ENCODE results near the gene AP3B1. TPM values are rescaled to one million over a fixed set of nuclear protein-coding genes. Genes with fewer than 3 reads are reported as not detected.

The AP3B1 gene
- total and polyA plus RNA-seq, 2 donors (not counting 1 experiment from before 2014, with no cell fraction given), result 50.5 to 66.9 TPM

DNA sequence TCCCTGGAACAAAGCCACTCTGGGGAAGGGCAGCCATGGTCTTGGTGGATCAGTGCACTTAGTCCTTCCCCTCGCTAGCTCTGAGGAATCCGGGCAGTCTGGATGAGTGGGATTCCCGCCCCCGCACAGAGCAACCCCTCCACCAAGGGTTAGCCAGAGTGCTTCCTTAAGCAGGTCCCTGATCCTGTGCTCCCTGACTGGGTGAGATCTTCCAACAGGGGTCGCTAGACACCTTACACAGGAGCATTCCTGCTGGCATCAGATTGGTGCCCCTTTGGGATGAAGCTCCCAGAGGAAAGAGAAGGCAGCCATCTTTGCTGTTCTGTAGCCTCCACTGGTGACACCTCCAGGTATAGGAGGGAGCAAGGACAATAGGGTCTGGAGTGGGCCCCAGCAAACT lies 228.8 kb downstream of the AP3B1 start:
- Histone ChIP-seq H3K4me1 (ENCODE audit: control insufficient read depth, extremely low read depth, insufficient read depth, low read length) (no peaks in the 10 kb centered on the region), H4K20me1 (ENCODE audit: control insufficient read depth, extremely low read depth, insufficient read depth, low read length) (no peaks in the 10 kb centered on the region), H2AFZ (ENCODE audit: low read length) (no peak overlapping the region), H3K36me3 (ENCODE audit: control insufficient read depth, insufficient read depth, low read length) (no peaks in the 10 kb centered on the region), H3K4me2 (ENCODE audit: extremely low read depth, insufficient read depth, low read length) (no peak overlapping the region), H3K4me3 (replicated peaks in 1 of 4; ENCODE audit: control extremely low read depth in 1 of 4, insufficient read depth in 1 of 4, low read depth in 3 of 4, low read length in 4 of 4) (no peak overlapping the region), H3K27ac (ENCODE audit: insufficient read depth, low read length) (no peak overlapping the region), H3K27me3 (ENCODE audit: control insufficient read depth, insufficient read depth, low read length) (no peaks in the 10 kb centered on the region), H3K9ac (ENCODE audit: insufficient read depth, low read length) (no peak overlapping the region), H3K79me2 (ENCODE audit: control insufficient read depth, insufficient read depth, low read length) (no peaks in the 10 kb centered on the region), H3K9me3 (ENCODE audit: control insufficient read depth, insufficient read depth, low read depth, low read length) (no peaks in the 10 kb centered on the region)
- no peak for DNase-seq (ENCODE audit: low read depth in 2 of 2)
- TF ChIP-seq, protein P1, sequence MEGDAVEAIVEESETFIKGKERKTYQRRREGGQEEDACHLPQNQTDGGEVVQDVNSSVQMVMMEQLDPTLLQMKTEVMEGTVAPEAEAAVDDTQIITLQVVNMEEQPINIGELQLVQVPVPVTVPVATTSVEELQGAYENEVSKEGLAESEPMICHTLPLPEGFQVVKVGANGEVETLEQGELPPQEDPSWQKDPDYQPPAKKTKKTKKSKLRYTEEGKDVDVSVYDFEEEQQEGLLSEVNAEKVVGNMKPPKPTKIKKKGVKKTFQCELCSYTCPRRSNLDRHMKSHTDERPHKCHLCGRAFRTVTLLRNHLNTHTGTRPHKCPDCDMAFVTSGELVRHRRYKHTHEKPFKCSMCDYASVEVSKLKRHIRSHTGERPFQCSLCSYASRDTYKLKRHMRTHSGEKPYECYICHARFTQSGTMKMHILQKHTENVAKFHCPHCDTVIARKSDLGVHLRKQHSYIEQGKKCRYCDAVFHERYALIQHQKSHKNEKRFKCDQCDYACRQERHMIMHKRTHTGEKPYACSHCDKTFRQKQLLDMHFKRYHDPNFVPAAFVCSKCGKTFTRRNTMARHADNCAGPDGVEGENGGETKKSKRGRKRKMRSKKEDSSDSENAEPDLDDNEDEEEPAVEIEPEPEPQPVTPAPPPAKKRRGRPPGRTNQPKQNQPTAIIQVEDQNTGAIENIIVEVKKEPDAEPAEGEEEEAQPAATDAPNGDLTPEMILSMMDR (conservative IDR thresholded peaks at IDR 0.05 in 1 of 2, IDR thresholded peaks at IDR 0.05 in 1 of 2; ENCODE audit: low read depth in 1 of 2, low read length in 2 of 2), result peak in 1 of 2 donors; percentile 3
- TF ChIP-seq EZH2 (IDR thresholded peaks at IDR 0.05; ENCODE audit: low read length, missing control alignments), result no peak

DNA sequence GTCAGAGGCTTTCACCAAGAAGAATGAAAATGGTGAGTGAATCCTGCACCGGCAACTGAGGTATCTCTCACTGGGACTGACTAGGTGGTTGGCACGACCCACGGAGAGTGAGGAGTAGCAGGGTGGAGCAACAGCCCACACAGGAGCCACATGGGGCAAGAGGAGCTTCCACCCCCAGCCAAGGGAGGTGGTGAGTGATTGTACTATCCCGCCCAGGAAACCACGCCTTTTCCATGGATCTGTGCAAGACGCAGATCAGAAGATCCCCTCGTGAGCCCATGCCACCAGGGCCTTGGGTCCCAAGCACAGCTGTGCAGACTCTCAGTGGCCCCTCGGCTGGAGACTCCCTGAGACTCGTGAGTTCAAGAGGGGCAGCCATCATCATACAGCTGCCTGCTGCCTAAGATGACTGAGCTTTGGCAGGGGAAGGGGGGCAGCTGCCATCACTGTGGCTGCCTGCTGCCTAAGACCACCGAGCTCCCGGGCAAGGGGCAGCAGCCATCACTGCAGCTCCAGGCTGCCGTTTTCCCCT lies 229.5 kb downstream of the AP3B1 start:
- no peak overlapping the region for H2AFZ ChIP-seq (ENCODE audit: low read length)
- H4K20me1 ChIP-seq (ENCODE audit: control insufficient read depth, extremely low read depth, insufficient read depth, low read length), result no peaks in the 10 kb centered on the region
- no peak overlapping the region for H3K9ac ChIP-seq (ENCODE audit: insufficient read depth, low read length)
- TF ChIP-seq, protein P1 (conservative IDR thresholded peaks at IDR 0.05 in 1 of 2, IDR thresholded peaks at IDR 0.05 in 1 of 2; ENCODE audit: low read depth in 1 of 2, low read length in 2 of 2), result no peak
- TF ChIP-seq EZH2 (IDR thresholded peaks at IDR 0.05; ENCODE audit: low read length, missing control alignments), result no peak
- no peak for DNase-seq (ENCODE audit: low read depth in 2 of 2)
- H3K27ac ChIP-seq (ENCODE audit: insufficient read depth, low read length), result no peak overlapping the region
- H3K36me3 ChIP-seq (ENCODE audit: control insufficient read depth, insufficient read depth, low read length), result no peaks in the 10 kb centered on the region
- H3K4me3 ChIP-seq (replicated peaks in 1 of 4; ENCODE audit: control extremely low read depth in 1 of 4, insufficient read depth in 1 of 4, low read depth in 3 of 4, low read length in 4 of 4), result no peak overlapping the region
- H3K27me3 ChIP-seq (ENCODE audit: control insufficient read depth, insufficient read depth, low read length), result no peaks in the 10 kb centered on the region
- no peaks in the 10 kb centered on the region for H3K79me2 ChIP-seq (ENCODE audit: control insufficient read depth, insufficient read depth, low read length)
- no peaks in the 10 kb centered on the region for H3K4me1 ChIP-seq (ENCODE audit: control insufficient read depth, extremely low read depth, insufficient read depth, low read length)
- no peaks in the 10 kb centered on the region for H3K9me3 ChIP-seq (ENCODE audit: control insufficient read depth, insufficient read depth, low read depth, low read length)
- H3K4me2 ChIP-seq (ENCODE audit: extremely low read depth, insufficient read depth, low read length), result no peak overlapping the region

DNA sequence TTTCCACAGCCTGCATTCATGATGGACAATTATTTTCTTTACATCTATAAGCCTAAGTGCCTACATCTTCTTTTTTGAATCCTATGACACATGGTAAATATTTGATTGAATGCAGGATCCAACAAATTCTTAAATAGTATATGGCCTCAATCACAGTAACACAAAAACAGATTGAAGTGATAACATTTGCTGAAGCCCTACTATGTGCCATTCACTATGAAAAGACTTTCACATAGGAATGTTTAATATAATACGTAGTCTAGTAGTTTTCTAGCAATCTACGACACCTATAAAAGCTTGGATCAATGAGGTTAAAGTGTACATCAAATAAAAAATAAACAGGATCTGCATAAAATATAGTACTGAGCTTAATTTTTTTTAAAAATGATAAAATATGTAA lies 231.0 kb downstream of the AP3B1 start:
- Histone ChIP-seq H2AFZ (ENCODE audit: low read length) (no peak overlapping the region), H3K36me3 (ENCODE audit: control insufficient read depth, insufficient read depth, low read length) (no peaks in the 10 kb centered on the region), H3K79me2 (ENCODE audit: control insufficient read depth, insufficient read depth, low read length) (no peaks in the 10 kb centered on the region), H3K27me3 (ENCODE audit: control insufficient read depth, insufficient read depth, low read length) (no peaks in the 10 kb centered on the region), H3K27ac (ENCODE audit: insufficient read depth, low read length) (no peak overlapping the region), H3K4me2 (ENCODE audit: extremely low read depth, insufficient read depth, low read length) (no peak overlapping the region), H3K9ac (ENCODE audit: insufficient read depth, low read length) (no peak overlapping the region), H3K4me1 (ENCODE audit: control insufficient read depth, extremely low read depth, insufficient read depth, low read length) (no peaks in the 10 kb centered on the region), H3K9me3 (ENCODE audit: control insufficient read depth, insufficient read depth, low read depth, low read length) (no peaks in the 10 kb centered on the region), H4K20me1 (ENCODE audit: control insufficient read depth, extremely low read depth, insufficient read depth, low read length) (no peaks in the 10 kb centered on the region), H3K4me3 (replicated peaks in 1 of 4; ENCODE audit: control extremely low read depth in 1 of 4, insufficient read depth in 1 of 4, low read depth in 3 of 4, low read length in 4 of 4) (no peak overlapping the region)
- TF ChIP-seq, protein P1 (conservative IDR thresholded peaks at IDR 0.05 in 1 of 2, IDR thresholded peaks at IDR 0.05 in 1 of 2; ENCODE audit: low read depth in 1 of 2, low read length in 2 of 2), result no peak
- TF ChIP-seq EZH2 (IDR thresholded peaks at IDR 0.05; ENCODE audit: low read length, missing control alignments), result no peak
- no peak for DNase-seq (ENCODE audit: low read depth in 2 of 2)

All from fibroblast of lung (primary cell).